Fibroblast of lung (primary cell): ENCODE results near the gene SLC35C1. TPM values are rescaled to one million over a fixed set of nuclear protein-coding genes. Genes with fewer than 3 reads are reported as not detected.

Experiments used
- DNase-seq, 2 donors: peaks; one replicate each; pipeline versions ENCODE4 v3.0.0 to v3.0.0-alpha.2; 2010; ENCODE audit warnings: low read depth in 2 of 2
- H2AFZ ChIP-seq: 2 replicates; pipeline ENCODE4 v1.5.1; 2012; ENCODE audit warnings: low read length, control low read depth, inconsistent platforms
- H3K27ac ChIP-seq: 2 replicates; pipeline ENCODE4 v1.5.1; 2011; ENCODE audit warnings: low read length, control low read depth; ENCODE audit not compliant: insufficient read depth
- H3K27me3 ChIP-seq: 2 replicates; pipeline ENCODE4 v1.5.1; 2011; ENCODE audit warnings: mild to moderate bottlenecking, low read length; ENCODE audit not compliant: control insufficient read depth, insufficient read depth
- H3K36me3 ChIP-seq: 2 replicates; pipeline ENCODE4 v1.5.1; 2011; ENCODE audit warnings: low read length; ENCODE audit not compliant: control insufficient read depth, insufficient read depth
- H3K4me1 ChIP-seq: 2 replicates; pipeline ENCODE4 v1.5.1; 2011; ENCODE audit warnings: low read length; ENCODE audit not compliant: control insufficient read depth, insufficient read depth; ENCODE audit errors: extremely low read depth
- H3K4me2 ChIP-seq: 2 replicates; pipeline ENCODE4 v1.5.1; 2011; ENCODE audit warnings: low read length, control low read depth; ENCODE audit not compliant: insufficient read depth; ENCODE audit errors: extremely low read depth
- H3K4me3 ChIP-seq, 4 experiments: fragments of 200-600 bp in 1 of 4; sonication (generic) in 1 of 4; replicated peaks in 1 of 4; 2 replicates each; pipeline ENCODE4 v1.5.1; 2011 to 2016; ENCODE audit warnings: low read length in 4 of 4, low read depth in 3 of 4, mild to moderate bottlenecking in 3 of 4, control low read depth in 2 of 4, inconsistent platforms in 1 of 4, mixed read lengths in 1 of 4; ENCODE audit not compliant: insufficient read depth in 1 of 4; ENCODE audit errors: control extremely low read depth in 1 of 4
- H3K79me2 ChIP-seq: 2 replicates; pipeline ENCODE4 v1.5.1; 2012; ENCODE audit warnings: mild to moderate bottlenecking, low read length, inconsistent platforms; ENCODE audit not compliant: control insufficient read depth, insufficient read depth
- H3K9ac ChIP-seq: 2 replicates; pipeline ENCODE4 v1.5.1; 2011; ENCODE audit warnings: mild to moderate bottlenecking, low read length, control low read depth; ENCODE audit not compliant: insufficient read depth
- H3K9me3 ChIP-seq: 2 replicates; pipeline ENCODE4 v1.5.1; 2012; ENCODE audit warnings: low read depth, low read length; ENCODE audit not compliant: control insufficient read depth, insufficient read depth
- H4K20me1 ChIP-seq: 2 replicates; pipeline ENCODE4 v1.5.1; 2011; ENCODE audit warnings: low read length; ENCODE audit not compliant: control insufficient read depth, insufficient read depth; ENCODE audit errors: extremely low read depth
- EZH2 ChIP-seq: IDR thresholded peaks from 2 replicates; pipeline ENCODE4 v1.5.1; 2012; ENCODE audit warnings: low read length, control low read depth, mild to moderate bottlenecking; ENCODE audit errors: missing control alignments
- polyA plus RNA-seq, 2 donors: library from polyadenylated mRNA; depleted of rRNA in 1 of 2; stranded (reverse) in 1 of 2; unstranded in 1 of 2; fragments of >200 nt; gene quantifications; 2 replicates each; pipeline ENCODE4 v1.2.1, GENCODE V29; 2011 to 2012; ENCODE audit warnings: missing spikeins in 1 of 2
- total RNA-seq: library from RNA; depleted of rRNA; stranded (reverse); fragments of >200 nt; gene quantifications from 2 replicates; pipeline ENCODE4 v1.2.1, GENCODE V29; 2014
- TF ChIP-seq, protein P1 (sequence below), 2 donors: IDR thresholded peaks in 1 of 2; conservative IDR thresholded peaks in 1 of 2; 1 replicate in 1 of 2; 2 replicates in 1 of 2; pipeline ENCODE4 v1.5.1; 2011 to 2012; ENCODE audit warnings: low read length in 2 of 2, control low read depth in 1 of 2, inconsistent platforms in 1 of 2, low read depth in 1 of 2, mild to moderate bottlenecking in 1 of 2

The SLC35C1 gene
- total and polyA plus RNA-seq, 2 donors (not counting 1 experiment from before 2014, with no cell fraction given), result 6.7 to 10.4 TPM

DNA sequence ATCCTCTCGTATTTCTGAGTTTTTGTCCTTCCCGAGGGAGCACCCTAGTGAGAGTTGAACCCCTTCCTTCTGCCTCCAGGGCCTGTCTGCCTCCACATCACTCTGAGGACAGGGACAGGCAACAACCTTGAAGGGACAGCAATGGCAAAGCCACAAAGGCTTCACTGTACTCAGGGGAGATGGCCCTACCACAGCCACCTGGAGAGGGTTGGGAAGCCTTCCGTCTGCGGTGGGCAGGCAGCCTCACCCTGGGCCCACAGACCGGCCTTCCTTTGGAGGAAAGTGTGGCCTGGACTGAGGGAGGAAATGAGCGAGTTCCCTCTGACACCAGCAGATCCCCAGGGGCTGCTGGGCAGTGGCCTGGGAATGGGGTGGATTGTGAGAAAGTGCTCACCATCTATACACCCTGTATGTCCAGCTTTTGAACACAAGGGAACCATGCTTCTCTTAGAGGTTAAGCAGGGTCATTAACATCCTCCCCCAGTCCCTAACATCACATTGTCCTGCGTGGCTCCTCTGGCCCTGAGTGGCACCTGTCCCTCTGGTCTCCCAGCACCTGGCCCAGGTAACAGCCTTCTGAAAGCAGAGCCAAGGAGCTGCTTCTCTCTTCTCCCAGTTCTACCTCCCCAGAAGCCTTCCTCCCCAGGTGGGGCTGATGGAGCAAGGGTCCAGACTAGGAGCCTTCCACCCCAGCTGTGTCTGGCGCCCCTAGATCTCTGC is 6.8 kb downstream of the SLC35C1 start:
- no peak for DNase-seq
- Histone ChIP-seq H3K79me2 (peaks cover 12% of the 10 kb centered on the region), H3K4me2 (no peak overlapping the region), H3K36me3 (peaks cover 15% of the 10 kb centered on the region), H3K27me3 (no peaks in the 10 kb centered on the region), H3K4me1 (peaks cover 2% of the 10 kb centered on the region), H3K9me3 (no peaks in the 10 kb centered on the region), H3K9ac (no peak overlapping the region), H2AFZ (no peak overlapping the region), H3K4me3 (no peak overlapping the region), H3K27ac (no peak overlapping the region), H4K20me1 (no peaks in the 10 kb centered on the region)
- TF ChIP-seq, protein P1, sequence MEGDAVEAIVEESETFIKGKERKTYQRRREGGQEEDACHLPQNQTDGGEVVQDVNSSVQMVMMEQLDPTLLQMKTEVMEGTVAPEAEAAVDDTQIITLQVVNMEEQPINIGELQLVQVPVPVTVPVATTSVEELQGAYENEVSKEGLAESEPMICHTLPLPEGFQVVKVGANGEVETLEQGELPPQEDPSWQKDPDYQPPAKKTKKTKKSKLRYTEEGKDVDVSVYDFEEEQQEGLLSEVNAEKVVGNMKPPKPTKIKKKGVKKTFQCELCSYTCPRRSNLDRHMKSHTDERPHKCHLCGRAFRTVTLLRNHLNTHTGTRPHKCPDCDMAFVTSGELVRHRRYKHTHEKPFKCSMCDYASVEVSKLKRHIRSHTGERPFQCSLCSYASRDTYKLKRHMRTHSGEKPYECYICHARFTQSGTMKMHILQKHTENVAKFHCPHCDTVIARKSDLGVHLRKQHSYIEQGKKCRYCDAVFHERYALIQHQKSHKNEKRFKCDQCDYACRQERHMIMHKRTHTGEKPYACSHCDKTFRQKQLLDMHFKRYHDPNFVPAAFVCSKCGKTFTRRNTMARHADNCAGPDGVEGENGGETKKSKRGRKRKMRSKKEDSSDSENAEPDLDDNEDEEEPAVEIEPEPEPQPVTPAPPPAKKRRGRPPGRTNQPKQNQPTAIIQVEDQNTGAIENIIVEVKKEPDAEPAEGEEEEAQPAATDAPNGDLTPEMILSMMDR (conservative IDR thresholded peaks at IDR 0.05 in 1 of 2, IDR thresholded peaks at IDR 0.05 in 1 of 2; ENCODE audit: low read depth in 1 of 2, low read length in 2 of 2), result no peak
- TF ChIP-seq EZH2, result no peak

DNA sequence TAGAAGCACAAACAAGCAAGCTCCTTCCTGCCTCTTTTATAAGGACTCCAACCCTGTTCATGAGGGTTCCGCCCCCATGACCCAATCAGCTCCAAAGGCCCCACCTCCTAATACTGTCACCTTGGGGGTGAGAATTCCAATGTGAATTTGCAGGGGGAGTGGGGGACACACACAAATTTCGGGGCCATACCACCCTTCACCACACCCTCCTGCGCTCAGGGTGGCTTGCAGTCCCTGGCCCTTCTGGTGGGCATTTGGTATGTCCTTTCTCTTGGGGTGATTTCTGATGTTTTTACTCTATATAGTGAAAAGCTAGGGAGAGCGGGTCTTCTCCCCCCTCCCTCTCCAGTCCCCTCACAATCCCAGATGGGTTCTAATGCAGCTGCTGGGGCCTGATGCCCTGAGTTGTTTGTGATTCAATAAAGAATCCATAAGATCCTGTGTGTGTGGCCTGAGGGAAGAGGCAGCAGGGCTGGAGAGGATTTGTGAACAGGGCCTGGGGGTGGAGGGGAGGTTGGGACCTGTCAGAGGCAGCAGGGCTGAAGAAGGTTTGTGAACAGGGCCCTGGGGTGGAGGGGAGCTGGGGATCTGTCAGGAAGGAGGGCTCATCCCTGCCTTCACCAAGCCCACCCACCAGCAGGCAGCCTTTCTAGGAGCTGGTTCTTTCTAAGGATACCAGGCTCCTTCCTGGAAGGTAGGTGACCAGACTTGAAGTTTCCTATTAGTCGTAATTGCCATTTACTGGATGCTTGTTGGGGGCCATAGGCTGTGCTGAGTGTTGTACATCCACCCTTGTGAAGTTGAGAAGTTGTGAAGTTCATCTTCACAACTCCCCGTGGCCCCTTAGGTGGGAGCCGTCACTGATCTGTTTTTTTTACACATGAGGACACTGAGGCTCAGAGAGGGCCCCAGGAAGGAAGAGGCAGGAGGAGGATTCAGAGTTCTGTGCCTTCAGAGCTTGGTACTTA is 7.9 kb downstream of the SLC35C1 start:
- Histone ChIP-seq H3K27ac (no peak overlapping the region), H3K4me1 (no peaks in the 10 kb centered on the region), H3K27me3 (no peaks in the 10 kb centered on the region), H3K9me3 (no peaks in the 10 kb centered on the region), H3K36me3 (peaks cover 15% of the 10 kb centered on the region), H3K79me2 (peaks cover 1% of the 10 kb centered on the region), H2AFZ (no peak overlapping the region), H3K4me3 (no peak overlapping the region), H3K4me2 (no peak overlapping the region), H3K9ac (no peak overlapping the region), H4K20me1 (no peaks in the 10 kb centered on the region)
- DNase-seq, result no peak
- TF ChIP-seq, protein P1 (conservative IDR thresholded peaks at IDR 0.05 in 1 of 2, IDR thresholded peaks at IDR 0.05 in 1 of 2; ENCODE audit: low read depth in 1 of 2, low read length in 2 of 2), result no peak
- no peak for TF ChIP-seq EZH2

DNA sequence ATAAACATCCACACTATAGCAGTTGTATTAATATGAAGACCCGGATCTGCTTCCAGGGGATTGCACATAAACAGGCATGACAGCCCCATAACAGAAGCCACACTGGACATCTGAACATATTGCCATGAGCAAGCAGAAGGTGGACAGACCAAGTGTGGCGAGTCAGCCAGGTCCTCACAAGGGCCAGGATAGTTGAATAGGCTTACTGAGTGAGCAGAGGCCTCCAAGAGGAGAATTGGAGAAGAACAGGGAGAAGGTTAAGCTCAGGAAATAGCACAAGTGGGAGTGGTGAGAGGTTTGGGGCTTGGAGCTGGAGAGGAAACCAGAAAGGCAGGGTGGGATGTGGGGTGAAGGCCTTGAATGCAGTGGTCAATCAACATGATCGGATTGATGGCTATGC is 10.8 kb downstream of the SLC35C1 start:
- H3K79me2 ChIP-seq, result no peaks in the 10 kb centered on the region
- H2AFZ ChIP-seq, result no peak overlapping the region
- peaks cover 9% of the 10 kb centered on the region for H3K36me3 ChIP-seq
- TF ChIP-seq EZH2, result no peak
- TF ChIP-seq, protein P1 (conservative IDR thresholded peaks at IDR 0.05 in 1 of 2, IDR thresholded peaks at IDR 0.05 in 1 of 2; ENCODE audit: low read depth in 1 of 2, low read length in 2 of 2), result no peak
- no peaks in the 10 kb centered on the region for H3K27me3 ChIP-seq
- H4K20me1 ChIP-seq, result no peaks in the 10 kb centered on the region
- no peaks in the 10 kb centered on the region for H3K9me3 ChIP-seq
- H3K4me1 ChIP-seq, result no peaks in the 10 kb centered on the region
- peak in 1 of 2 donors; percentile 23 for DNase-seq
- H3K9ac ChIP-seq, result no peak overlapping the region
- H3K4me2 ChIP-seq, result no peak overlapping the region
- H3K4me3 ChIP-seq, result no peak overlapping the region
- no peak overlapping the region for H3K27ac ChIP-seq
